ENCODE data around the gene GLI1.
"Not testable (repeated sequence)": the region's sequence is repeated elsewhere in the genome, so short reads cannot be mapped to it uniquely, and the experiment has no call there.

Gene GLI1

GRCh38 chr12:57498132-57498502 is 38.5 kb downstream of the GLI1 start:
- intact Hi-C loops (cut with micrococcal nuclease): no loop called here
- H3K27me3 Mint-ChIP-seq: no peaks in the 10 kb centered on the region
- H3K36me3 Mint-ChIP-seq (ENCODE audit: low read depth): peaks cover 93% of the 10 kb centered on the region
- H3K27ac Mint-ChIP-seq: no peak overlapping the region
- no peaks in the 10 kb centered on the region for H3K9me3 Mint-ChIP-seq
- H3K4me3 Mint-ChIP-seq: no peak overlapping the region
- peaks cover 9% of the 10 kb centered on the region for H3K4me1 Mint-ChIP-seq (ENCODE audit: low read depth)

- H3K4me1 Mint-ChIP-seq (ENCODE audit: low read depth): peaks cover 9% of the 10 kb centered on the region
- H3K27me3 Mint-ChIP-seq: no peaks in the 10 kb centered on the region
- intact Hi-C loops (cut with micrococcal nuclease): no loop called here
- H3K36me3 Mint-ChIP-seq (ENCODE audit: low read depth): peaks cover 97% of the 10 kb centered on the region
- H3K27ac Mint-ChIP-seq: no peak overlapping the region
- no peaks in the 10 kb centered on the region for H3K9me3 Mint-ChIP-seq
- H3K4me3 Mint-ChIP-seq: no peak overlapping the region
These were observed 39.0 kb downstream of the GLI1 start for GRCh38 chr12:57498571-57498970.

DNA sequence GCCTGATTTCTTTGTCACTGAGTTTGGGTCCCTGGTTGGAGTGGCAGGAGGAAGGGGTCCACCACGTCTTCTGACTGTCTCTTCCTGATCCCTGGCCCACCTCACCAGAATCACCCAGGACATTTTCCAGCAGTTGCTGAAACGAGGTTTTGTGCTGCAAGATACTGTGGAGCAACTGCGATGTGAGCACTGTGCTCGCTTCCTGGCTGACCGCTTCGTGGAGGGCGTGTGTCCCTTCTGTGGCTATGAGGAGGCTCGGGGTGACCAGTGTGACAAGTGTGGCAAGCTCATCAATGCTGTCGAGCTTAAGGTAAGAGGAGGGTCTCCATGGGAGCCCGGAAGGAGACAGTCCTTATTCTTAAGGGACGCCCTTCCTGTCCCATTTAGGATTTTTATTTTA is 40.6 kb downstream of the GLI1 start:
- intact Hi-C loops (cut with micrococcal nuclease): no loop called here
- Mint-ChIP-seq H3K9me3 (no peaks in the 10 kb centered on the region), H3K27ac (no peak overlapping the region), H3K27me3 (no peaks in the 10 kb centered on the region), H3K4me3 (no peak overlapping the region), H3K4me1 (ENCODE audit: low read depth) (peaks cover 9% of the 10 kb centered on the region), H3K36me3 (ENCODE audit: low read depth) (peaks cover 100% of the 10 kb centered on the region)

DNA sequence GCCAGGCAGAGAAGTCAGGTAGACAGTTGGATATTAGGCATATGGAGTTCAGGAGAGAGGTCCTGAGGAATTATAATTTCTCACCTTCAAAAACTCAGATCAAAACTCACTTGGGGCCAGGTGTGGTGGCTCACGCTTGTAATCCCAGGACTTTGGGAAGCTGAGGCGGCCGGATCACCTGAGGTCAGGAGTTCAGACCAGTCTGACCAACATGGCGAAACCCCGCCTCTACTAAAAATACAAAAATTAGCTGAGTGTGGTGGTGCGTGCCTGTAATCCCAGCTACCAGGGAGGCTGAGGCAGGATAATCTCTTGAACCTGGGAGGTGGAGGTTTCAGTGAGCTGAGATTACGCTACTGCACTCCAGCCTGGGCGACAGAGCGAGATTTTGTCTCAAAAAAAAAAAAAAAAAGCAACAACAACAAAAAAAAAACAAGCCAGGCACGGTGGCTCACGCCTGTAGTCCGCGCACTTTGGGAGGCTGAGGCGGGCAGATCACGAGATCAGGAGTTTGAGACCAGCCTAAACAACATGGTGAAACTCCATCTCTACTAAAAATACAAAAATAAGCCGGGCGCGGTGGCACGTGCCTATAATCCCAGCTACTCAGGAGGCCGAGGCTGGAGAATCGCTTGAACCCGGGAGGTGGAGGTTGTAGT is 42.9 kb downstream of the GLI1 start:
- H3K27me3 Mint-ChIP-seq; H3K4me3 Mint-ChIP-seq; intact Hi-C loops (cut with micrococcal nuclease); H3K4me1 Mint-ChIP-seq (ENCODE audit: low read depth); H3K9me3 Mint-ChIP-seq; H3K27ac Mint-ChIP-seq: not testable (repeated sequence)
- peaks cover 93% of the 10 kb centered on the region for H3K36me3 Mint-ChIP-seq (ENCODE audit: low read depth)

DNA sequence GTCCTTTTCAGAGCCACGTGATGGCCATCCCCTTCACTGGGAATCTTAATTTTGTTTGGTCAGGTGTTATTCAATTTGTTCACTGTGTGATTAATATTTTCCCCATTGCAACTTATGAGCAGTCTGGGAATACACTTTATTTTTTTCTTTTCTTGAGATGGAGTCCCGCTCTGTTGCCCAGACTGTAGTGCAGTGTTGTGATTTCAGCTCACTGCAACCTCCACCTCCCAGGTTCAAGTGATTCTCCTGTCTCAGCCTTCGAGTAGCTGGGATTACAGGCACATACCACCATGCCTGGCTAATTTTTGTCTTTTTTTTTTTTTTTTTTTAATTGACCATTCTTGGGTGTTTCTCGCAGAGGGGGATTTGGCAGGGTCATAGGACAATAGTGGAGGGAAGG is 47.0 kb downstream of the GLI1 start:
- H3K9me3 Mint-ChIP-seq; H3K27me3 Mint-ChIP-seq; H3K4me1 Mint-ChIP-seq (ENCODE audit: low read depth); H3K27ac Mint-ChIP-seq; intact Hi-C loops (cut with micrococcal nuclease); H3K4me3 Mint-ChIP-seq: not testable (repeated sequence)
- H3K36me3 Mint-ChIP-seq (ENCODE audit: low read depth): peaks cover 89% of the 10 kb centered on the region

DNA sequence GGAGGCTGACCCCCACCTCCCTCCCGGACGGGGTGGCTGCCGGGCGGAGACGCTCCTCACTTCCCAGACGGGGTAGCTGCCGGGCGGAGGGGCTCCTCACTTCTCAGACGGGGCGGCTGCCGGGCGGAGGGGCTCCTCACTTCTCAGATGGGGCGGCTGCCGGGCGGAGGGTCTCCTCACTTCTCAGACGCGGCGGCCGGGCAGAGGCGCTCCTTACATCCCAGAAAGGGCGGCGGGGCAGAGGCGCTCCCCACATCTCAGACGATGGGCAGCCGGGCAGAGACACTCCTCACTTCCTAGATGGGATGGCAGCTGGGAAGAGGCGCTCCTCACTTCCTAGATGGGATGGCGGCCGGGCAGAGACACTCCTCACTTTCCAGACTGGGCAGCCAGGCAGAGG is 48.2 kb downstream of the GLI1 start:
- intact Hi-C loops (cut with micrococcal nuclease); H3K27ac Mint-ChIP-seq: not testable (repeated sequence)

DNA sequence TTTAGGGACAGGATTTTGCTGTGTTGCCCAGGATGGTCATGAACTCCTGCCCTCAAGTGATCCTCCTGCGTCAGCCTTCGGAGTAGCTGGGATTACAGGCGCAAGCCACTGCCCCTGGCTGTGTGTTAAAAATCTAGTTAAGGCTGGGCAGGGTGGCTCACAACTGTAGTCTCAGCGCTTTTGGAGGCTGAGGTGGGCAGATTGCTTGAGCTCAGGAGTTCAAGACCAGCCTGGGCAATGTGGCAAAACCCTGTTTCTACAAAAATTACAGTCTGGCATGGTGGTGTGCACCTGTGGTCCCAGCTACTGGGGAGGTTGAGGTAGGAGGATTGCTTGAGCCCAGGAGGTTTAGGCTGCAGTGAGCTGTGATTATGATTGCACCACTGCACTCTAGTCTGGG is 51.6 kb downstream of the GLI1 start:
- Mint-ChIP-seq H3K4me1 (ENCODE audit: low read depth) (peaks cover 8% of the 10 kb centered on the region), H3K27me3 (no peaks in the 10 kb centered on the region), H3K4me3 (no peak overlapping the region), H3K36me3 (ENCODE audit: low read depth) (peaks cover 89% of the 10 kb centered on the region), H3K27ac (no peak overlapping the region), H3K9me3 (no peaks in the 10 kb centered on the region)
- intact Hi-C loops (cut with micrococcal nuclease): no loop called here

More for the DNA sequence above, 48.2 kb downstream of the GLI1 start:
- not testable (repeated sequence) for H3K4me1 Mint-ChIP-seq (ENCODE audit: low read depth); H3K27me3 Mint-ChIP-seq; H3K4me3 Mint-ChIP-seq; H3K9me3 Mint-ChIP-seq
- H3K36me3 Mint-ChIP-seq (ENCODE audit: low read depth): peaks cover 89% of the 10 kb centered on the region

DNA sequence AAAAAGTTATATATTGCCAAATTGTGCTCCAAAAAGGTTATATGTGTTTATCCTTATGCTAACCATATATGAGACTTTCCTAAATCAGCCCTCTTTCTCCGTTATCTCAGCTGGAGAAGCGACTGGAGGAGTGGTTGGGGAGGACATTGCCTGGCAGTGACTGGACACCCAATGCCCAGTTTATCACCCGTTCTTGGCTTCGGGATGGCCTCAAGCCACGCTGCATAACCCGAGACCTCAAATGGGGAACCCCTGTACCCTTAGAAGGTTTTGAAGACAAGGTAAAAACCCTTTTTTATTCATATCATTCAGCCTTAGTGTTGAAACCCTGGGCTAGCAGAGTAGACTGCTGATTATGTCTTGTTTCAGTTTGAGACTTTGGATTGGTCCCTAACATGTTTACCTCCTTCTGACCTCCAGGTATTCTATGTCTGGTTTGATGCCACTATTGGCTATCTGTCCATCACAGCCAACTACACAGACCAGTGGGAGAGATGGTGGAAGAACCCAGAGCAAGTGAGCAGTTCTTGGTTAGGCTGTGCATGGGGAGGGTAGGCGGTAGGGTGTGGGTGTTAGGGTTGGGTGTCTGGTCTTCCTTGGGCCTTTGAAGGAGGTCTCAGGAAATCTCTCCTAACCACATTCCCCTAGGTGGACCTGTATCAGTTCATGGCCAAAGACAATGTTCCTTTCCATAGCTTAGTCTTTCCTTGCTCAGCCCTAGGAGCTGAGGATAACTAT is 52.2 kb downstream of the GLI1 start:
- Mint-ChIP-seq H3K4me1 (ENCODE audit: low read depth) (peaks cover 10% of the 10 kb centered on the region), H3K4me3 (no peak overlapping the region), H3K36me3 (ENCODE audit: low read depth) (peaks cover 89% of the 10 kb centered on the region), H3K27ac (no peak overlapping the region), H3K9me3 (no peaks in the 10 kb centered on the region), H3K27me3 (no peaks in the 10 kb centered on the region)
- intact Hi-C loops (cut with micrococcal nuclease): no loop called here

- Mint-ChIP-seq H3K4me3 (no peak overlapping the region), H3K4me1 (ENCODE audit: low read depth) (peaks cover 18% of the 10 kb centered on the region), H3K27me3 (no peaks in the 10 kb centered on the region), H3K9me3 (no peaks in the 10 kb centered on the region), H3K36me3 (ENCODE audit: low read depth) (peaks cover 97% of the 10 kb centered on the region), H3K27ac (no peak overlapping the region)
- intact Hi-C loops (cut with micrococcal nuclease): no loop called here
These were observed 53.1 kb downstream of the GLI1 start for GRCh38 chr12:57512665-57513064.

- Mint-ChIP-seq H3K27me3 (no peaks in the 10 kb centered on the region), H3K36me3 (ENCODE audit: low read depth) (peaks cover 97% of the 10 kb centered on the region), H3K9me3 (no peaks in the 10 kb centered on the region), H3K27ac (no peak overlapping the region), H3K4me3 (no peak overlapping the region), H3K4me1 (ENCODE audit: low read depth) (peaks cover 22% of the 10 kb centered on the region)
- intact Hi-C loops (cut with micrococcal nuclease): no loop called here
These were observed 53.7 kb downstream of the GLI1 start for GRCh38 chr12:57513266-57513665.

DNA sequence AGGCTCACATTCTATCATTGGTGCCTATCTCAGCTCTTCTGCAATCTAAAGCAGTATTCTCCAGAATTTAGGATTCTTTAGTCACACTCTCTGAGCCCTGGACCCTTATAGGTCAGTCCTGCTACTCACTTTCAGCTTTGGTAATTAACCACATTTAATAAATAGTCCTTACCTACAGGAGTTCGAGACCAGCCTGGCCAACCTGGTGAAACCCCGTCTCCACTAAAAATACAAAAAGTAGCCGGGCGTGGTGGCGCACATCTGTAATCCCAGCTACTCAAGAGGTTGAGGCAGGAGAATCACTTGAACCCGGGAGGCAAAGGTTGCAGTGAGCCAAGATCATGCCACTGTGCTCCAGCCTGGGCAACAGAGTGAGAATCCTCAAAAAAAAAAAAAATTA is 54.1 kb downstream of the GLI1 start:
- Mint-ChIP-seq H3K4me1 (ENCODE audit: low read depth) (peaks cover 26% of the 10 kb centered on the region), H3K36me3 (ENCODE audit: low read depth) (peaks cover 97% of the 10 kb centered on the region)
- H3K9me3 Mint-ChIP-seq; H3K27ac Mint-ChIP-seq; H3K4me3 Mint-ChIP-seq; H3K27me3 Mint-ChIP-seq; intact Hi-C loops (cut with micrococcal nuclease): not testable (repeated sequence)

- intact Hi-C loops (cut with micrococcal nuclease); H3K27ac Mint-ChIP-seq; H3K27me3 Mint-ChIP-seq; H3K4me3 Mint-ChIP-seq; H3K9me3 Mint-ChIP-seq: not testable (repeated sequence)
- Mint-ChIP-seq H3K36me3 (ENCODE audit: low read depth) (peaks cover 97% of the 10 kb centered on the region), H3K4me1 (ENCODE audit: low read depth) (peaks cover 32% of the 10 kb centered on the region)
These were observed 54.7 kb downstream of the GLI1 start for GRCh38 chr12:57514246-57514645.

GRCh38 chr12:57514720-57515407 is 55.3 kb downstream of the GLI1 start:
- H3K4me1 Mint-ChIP-seq (ENCODE audit: low read depth): peaks cover 36% of the 10 kb centered on the region
- no peak overlapping the region for H3K4me3 Mint-ChIP-seq
- H3K27ac Mint-ChIP-seq: no peak overlapping the region
- peaks cover 97% of the 10 kb centered on the region for H3K36me3 Mint-ChIP-seq (ENCODE audit: low read depth)
- intact Hi-C loops (cut with micrococcal nuclease): no loop called here
- no peaks in the 10 kb centered on the region for H3K27me3 Mint-ChIP-seq
- H3K9me3 Mint-ChIP-seq: no peaks in the 10 kb centered on the region

DNA sequence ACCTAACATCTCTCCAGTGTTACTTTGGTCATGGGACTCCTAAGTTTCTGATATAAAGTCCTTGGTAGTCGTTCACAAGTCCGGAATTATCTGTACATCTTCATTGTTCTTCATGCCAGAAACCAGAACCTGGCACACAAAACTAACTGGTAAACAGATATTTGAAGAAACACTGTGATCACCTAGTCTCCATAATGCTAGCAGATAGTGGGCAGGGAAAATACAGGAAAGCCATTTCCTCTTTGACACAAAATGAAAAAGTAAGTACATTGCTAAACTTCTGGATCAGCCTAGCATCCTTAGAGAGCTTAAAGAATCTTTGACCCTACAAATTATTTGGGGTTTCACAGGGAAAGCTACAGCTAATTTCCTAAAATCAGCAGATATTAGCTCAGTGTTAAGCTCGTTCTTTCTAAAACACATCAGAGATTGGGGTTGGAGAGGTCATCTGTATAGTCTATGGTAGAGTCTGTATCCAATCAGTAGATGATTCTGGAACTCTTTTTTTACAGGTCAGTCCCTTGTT is 55.9 kb downstream of the GLI1 start:
- H3K27ac Mint-ChIP-seq: no peak overlapping the region
- H3K9me3 Mint-ChIP-seq: no peaks in the 10 kb centered on the region
- H3K27me3 Mint-ChIP-seq: no peaks in the 10 kb centered on the region
- peaks cover 100% of the 10 kb centered on the region for H3K36me3 Mint-ChIP-seq (ENCODE audit: low read depth)
- peaks cover 36% of the 10 kb centered on the region for H3K4me1 Mint-ChIP-seq (ENCODE audit: low read depth)
- H3K4me3 Mint-ChIP-seq: no peak overlapping the region
- intact Hi-C loops (cut with micrococcal nuclease): no loop called here

Data from dendritic cell treated with granulocyte-macrophage colony-stimulating factor and Interleukin-4, amounts not matched to agents 40 ng/mL and 50 ng/mL, for 4 days (primary cell).